Measurements from ENCODE around the gene ZNF691. TPM values are rescaled to one million over a fixed set of nuclear protein-coding genes. Genes with fewer than 3 reads are reported as not detected.

Gene ZNF691
- total RNA-seq, 6 donors from 2014 or later, result 7.0 to 17.8 (median 9.4) TPM

DNA sequence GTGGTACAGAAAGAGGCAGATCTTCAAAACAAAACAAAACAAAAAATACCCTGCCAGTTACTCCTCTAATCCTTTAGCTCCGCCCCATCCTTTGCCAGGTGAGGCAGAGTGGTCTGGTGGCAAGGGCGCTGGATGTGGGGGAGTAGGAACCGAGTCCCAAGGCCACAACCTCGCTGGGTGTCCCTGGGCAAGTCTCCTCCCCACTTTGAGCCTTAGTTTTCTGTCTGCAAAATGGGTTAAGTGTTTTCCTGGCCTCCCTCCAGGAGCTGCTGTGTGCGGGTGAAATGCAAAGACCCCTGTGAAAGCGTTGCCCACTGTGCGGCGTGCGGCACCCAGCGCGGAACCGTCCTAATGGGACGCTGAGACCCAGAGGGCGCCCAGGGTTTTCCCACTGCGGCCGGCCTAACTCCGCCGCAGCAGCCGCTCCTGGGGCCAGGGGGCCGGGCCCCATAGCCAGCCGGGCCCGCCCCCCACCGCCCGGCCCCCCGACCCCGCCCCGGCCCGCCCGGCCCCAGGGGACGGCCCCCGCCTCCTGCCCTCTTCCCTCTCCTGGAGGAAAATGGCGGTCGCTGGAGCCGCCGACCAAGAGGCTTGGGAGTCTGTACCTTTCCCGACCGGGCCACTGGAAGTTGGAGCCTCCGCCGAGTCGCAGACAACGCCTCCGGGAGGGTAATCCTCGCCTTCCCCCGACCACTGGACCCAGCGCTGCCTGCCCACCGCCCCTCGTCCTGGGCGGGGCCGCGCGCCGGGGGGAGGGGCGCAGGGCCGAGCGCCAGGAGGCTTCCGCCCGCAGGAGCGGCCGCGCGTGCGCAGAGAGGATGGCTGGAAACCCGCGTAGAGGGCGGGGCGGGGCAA, 29.6 kb upstream of the ZNF691 start, which contains the start of the genes ERMAP and SVBP:
ERMAP (plus strand) TSS at position 538 of the 855 bp plus-strand sequence. CDS start 13,327 bp downstream, outside the sequence.
SVBP (minus strand) TSS at position 813 of the 855 bp plus-strand sequence. CDS start 853 bp downstream, outside the sequence.
- Histone ChIP-seq H3K27ac (peak within 1 kb of the TSS; percentile 97 to 98 (median 98)), H3K9me3 (no peaks in the 10 kb centered on the region), H3K27me3 (no peaks in the 10 kb centered on the region), H3K4me3 (peak within 1 kb of the TSS; percentile 44 to 75 (median 66)), H3K4me1 (peaks cover 17 to 26% (median 20%) of the 10 kb centered on the region in 4 donors), H3K36me3 (no peaks in the 10 kb centered on the region)
- peak in 3 of 4 donors; percentile 8 to 70 (median 61) for TF ChIP-seq POLR2A (IDR thresholded peaks at IDR 0.05)
- TF ChIP-seq POLR2AphosphoS5 (IDR thresholded peaks at IDR 0.05), result peak; percentile 47 to 54
- TF ChIP-seq EP300 (IDR thresholded peaks at IDR 0.05), result peak in 1 of 4 donors; percentile 32
- TF ChIP-seq, protein P1, sequence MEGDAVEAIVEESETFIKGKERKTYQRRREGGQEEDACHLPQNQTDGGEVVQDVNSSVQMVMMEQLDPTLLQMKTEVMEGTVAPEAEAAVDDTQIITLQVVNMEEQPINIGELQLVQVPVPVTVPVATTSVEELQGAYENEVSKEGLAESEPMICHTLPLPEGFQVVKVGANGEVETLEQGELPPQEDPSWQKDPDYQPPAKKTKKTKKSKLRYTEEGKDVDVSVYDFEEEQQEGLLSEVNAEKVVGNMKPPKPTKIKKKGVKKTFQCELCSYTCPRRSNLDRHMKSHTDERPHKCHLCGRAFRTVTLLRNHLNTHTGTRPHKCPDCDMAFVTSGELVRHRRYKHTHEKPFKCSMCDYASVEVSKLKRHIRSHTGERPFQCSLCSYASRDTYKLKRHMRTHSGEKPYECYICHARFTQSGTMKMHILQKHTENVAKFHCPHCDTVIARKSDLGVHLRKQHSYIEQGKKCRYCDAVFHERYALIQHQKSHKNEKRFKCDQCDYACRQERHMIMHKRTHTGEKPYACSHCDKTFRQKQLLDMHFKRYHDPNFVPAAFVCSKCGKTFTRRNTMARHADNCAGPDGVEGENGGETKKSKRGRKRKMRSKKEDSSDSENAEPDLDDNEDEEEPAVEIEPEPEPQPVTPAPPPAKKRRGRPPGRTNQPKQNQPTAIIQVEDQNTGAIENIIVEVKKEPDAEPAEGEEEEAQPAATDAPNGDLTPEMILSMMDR (IDR thresholded peaks at IDR 0.05), result no peak
- DNase-seq (peak; percentile 94 to 99), ATAC-seq (ENCODE audit: low FRiP score in 2 of 2) (peak; percentile 98 to 100)
- WGBS, 2 donors, result 1 to 7% methylated on average over 9 to 51 of the region's 66 CpGs

- no peak for DNase-seq
These were observed 29.0 kb upstream of the ZNF691 start for GRCh38 chr1:42817440-42817767.

DNA sequence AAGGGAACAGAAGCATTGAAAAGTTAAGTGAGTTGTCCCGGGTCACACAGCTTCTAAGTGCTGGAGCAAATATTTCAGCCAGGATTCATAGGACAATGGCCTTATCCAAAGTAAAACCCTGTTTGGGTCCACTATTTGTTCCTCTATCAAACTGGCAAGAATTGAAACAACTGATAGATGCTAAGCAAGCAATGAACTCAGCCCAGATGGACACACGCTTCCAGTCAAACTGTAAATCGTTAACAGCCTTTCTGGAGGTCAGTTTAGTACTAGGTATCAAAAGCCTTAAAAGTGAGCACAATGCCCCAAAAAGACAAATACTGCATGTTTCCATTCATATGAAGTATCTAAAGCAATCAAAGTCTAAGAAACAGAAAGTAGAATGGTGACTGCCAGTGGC, 28.4 kb upstream of the ZNF691 start:
- Histone ChIP-seq H3K9me3 (no peaks in the 10 kb centered on the region), H3K4me1 (peaks cover 20 to 30% (median 26%) of the 10 kb centered on the region in 4 donors), H3K27ac (peak overlapping the region in 1 of 4 donors; percentile 98), H3K4me3 (peak overlapping the region in 2 of 4 donors; percentile 63 to 75), H3K36me3 (no peaks in the 10 kb centered on the region), H3K27me3 (no peaks in the 10 kb centered on the region)
- TF ChIP-seq POLR2A (IDR thresholded peaks at IDR 0.05), result no peak
- TF ChIP-seq EP300 (IDR thresholded peaks at IDR 0.05), result no peak
- TF ChIP-seq, protein P1 (IDR thresholded peaks at IDR 0.05), result no peak
- TF ChIP-seq POLR2AphosphoS5 (IDR thresholded peaks at IDR 0.05), result no peak
- WGBS, 2 donors, result 95% methylated on average over 3 of the region's 3 CpGs
- DNase-seq (no peak), ATAC-seq (ENCODE audit: low FRiP score in 2 of 2) (no peak)

More at GRCh38 chr1:42817440-42817767, 29.0 kb upstream of the ZNF691 start:
- TF ChIP-seq, protein P1 (IDR thresholded peaks at IDR 0.05), result no peak
- TF ChIP-seq POLR2AphosphoS5 (IDR thresholded peaks at IDR 0.05) (no peak), POLR2A (IDR thresholded peaks at IDR 0.05) (no peak)
- H3K27me3 ChIP-seq, result no peaks in the 10 kb centered on the region
- H3K36me3 ChIP-seq, result no peaks in the 10 kb centered on the region
- no peak for ATAC-seq (ENCODE audit: low FRiP score in 2 of 2)
- no peaks in the 10 kb centered on the region for H3K9me3 ChIP-seq
- WGBS, 2 donors, result 0 to 2% methylated on average over 8 to 11 of the region's 13 CpGs
- peak overlapping the region; percentile 97 to 98 (median 98) for H3K27ac ChIP-seq
- H3K4me1 ChIP-seq, result peaks cover 17 to 30% (median 23%) of the 10 kb centered on the region in 4 donors
- peak overlapping the region; percentile 34 to 75 (median 66) for H3K4me3 ChIP-seq

DNA sequence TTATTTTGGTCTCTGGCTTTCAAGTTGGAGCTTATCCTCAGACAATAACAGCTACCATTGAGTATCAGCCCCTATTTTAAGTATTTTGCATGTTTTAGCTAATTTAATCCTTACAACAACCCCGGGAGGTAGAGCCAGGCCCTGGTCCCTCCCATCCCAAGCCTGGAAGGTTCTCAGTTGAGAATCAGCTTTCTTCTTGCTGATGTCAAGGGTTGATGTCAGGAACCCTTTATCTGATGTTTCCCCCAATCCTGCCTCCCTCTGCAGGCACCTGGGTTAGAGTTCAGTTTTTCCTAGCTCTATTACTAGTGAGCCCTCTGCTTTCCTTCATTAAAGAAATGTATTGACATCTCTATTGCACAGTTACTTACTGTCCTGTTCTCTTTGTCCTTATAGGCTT, 25.6 kb upstream of the ZNF691 start:
- WGBS, 2 donors, result 79 to 100% methylated on average over 1 of the region's 1 CpG
- ATAC-seq (ENCODE audit: low FRiP score in 2 of 2) (no peak), DNase-seq (no peak)
- Histone ChIP-seq H3K4me3 (no peak overlapping the region), H3K27ac (no peak overlapping the region), H3K4me1 (peaks cover 20 to 30% (median 25%) of the 10 kb centered on the region in 4 donors), H3K36me3 (no peaks in the 10 kb centered on the region), H3K27me3 (no peaks in the 10 kb centered on the region), H3K9me3 (no peaks in the 10 kb centered on the region)
- TF ChIP-seq, protein P1 (IDR thresholded peaks at IDR 0.05), result no peak
- TF ChIP-seq POLR2AphosphoS5 (IDR thresholded peaks at IDR 0.05), result no peak
- TF ChIP-seq EP300 (IDR thresholded peaks at IDR 0.05), result no peak
- TF ChIP-seq POLR2A (IDR thresholded peaks at IDR 0.05), result no peak
